Lung (tissue), 12 donors: ENCODE measurements around the gene ATP9A. TPM values are rescaled to one million over a fixed set of nuclear protein-coding genes. Genes with fewer than 3 reads are reported as not detected.

Experiments used
- ATAC-seq: fragments of 200-7000 bp; cut with Tn5 transposase; one replicate; pipeline ENCODE4 v1.9.1; 2020; ENCODE audit warnings: moderate number of reproducible peaks; ENCODE audit not compliant: insufficient read depth, low FRiP score
- DNase-seq, 3 donors: peaks; one replicate each; pipeline ENCODE4 v3.0.0-alpha.2; 2013 to 2017
- H3K27ac ChIP-seq, 2 donors: one replicate each; pipeline ENCODE4 v1.5.1; 2013; ENCODE audit warnings: mild to moderate bottlenecking in 2 of 2, moderate library complexity in 2 of 2, control low read depth in 1 of 2, inconsistent platforms in 1 of 2, low read depth in 1 of 2, low read length in 1 of 2
- H3K27me3 ChIP-seq, 3 donors: one replicate each; pipeline ENCODE4 v1.5.1; 2013; ENCODE audit warnings: low read length in 2 of 3; ENCODE audit not compliant: control insufficient read depth in 3 of 3, insufficient read depth in 3 of 3
- H3K36me3 ChIP-seq, 4 donors: one replicate each; pipeline ENCODE4 v1.5.1; 2013; ENCODE audit warnings: low read length in 4 of 4, mild to moderate bottlenecking in 1 of 4, moderate library complexity in 1 of 4; ENCODE audit not compliant: control insufficient read depth in 4 of 4, insufficient read depth in 4 of 4
- H3K4me1 ChIP-seq, 5 donors: one replicate each; pipeline ENCODE4 v1.5.1; 2013; ENCODE audit warnings: low read length in 5 of 5, mild to moderate bottlenecking in 2 of 5, moderate library complexity in 1 of 5; ENCODE audit not compliant: control insufficient read depth in 5 of 5, insufficient read depth in 5 of 5
- H3K4me3 ChIP-seq: one replicate; pipeline ENCODE4 v1.5.1; 2013; ENCODE audit warnings: mild to moderate bottlenecking, control low read depth, moderate library complexity
- H3K9ac ChIP-seq, 2 donors: one replicate each; pipeline ENCODE4 v1.5.1; 2013; ENCODE audit warnings: low read length in 2 of 2, control low read depth in 1 of 2; ENCODE audit not compliant: insufficient read depth in 1 of 2
- H3K9me3 ChIP-seq, 4 donors: one replicate each; pipeline ENCODE4 v1.5.1; 2013; ENCODE audit warnings: low read length in 3 of 4, mild to moderate bottlenecking in 1 of 4, moderate library complexity in 1 of 4; ENCODE audit not compliant: control insufficient read depth in 4 of 4, insufficient read depth in 3 of 4
- CTCF ChIP-seq: IDR thresholded peaks from 2 replicates; pipeline ENCODE4 v1.5.1; 2012; ENCODE audit warnings: mild to moderate bottlenecking; ENCODE audit errors: control extremely low read depth, extremely low read depth
- WGBS, 2 donors: extraction: QIAGEN DNeasy Blood & Tissue Kit; methylation state at CpG; one replicate each; pipeline ENCODE4 v1.1.7; 2013; 5-methylcytosine and 5-hydroxymethylcytosine counted together
- polyA plus RNA-seq, 2 donors: library from polyadenylated mRNA; stranded (reverse); fragments of 200-250 nt; gene quantifications; one replicate each; pipeline ENCODE4 v1.2.1, GENCODE V29; 2013
- total RNA-seq, 2 donors: library from RNA; depleted of rRNA in 1 of 2; stranded (reverse); fragments of >200 nt in 1 of 2; gene quantifications; one replicate each; pipeline ENCODE4 v1.2.1, GENCODE V29; 2014 to 2021
- donor health status: control.
- donor health status: control.
- donor health status: Bipolar disorder and iron deficiency.
- donor health status: healthy.
- donor health status: DM: yes; HTN: yes; CAD: no.

The ATP9A gene
- total and polyA plus RNA-seq, 4 donors, result 3.3 to 43.6 (median 14.9) TPM

- Histone ChIP-seq H3K27me3 (no peaks in the 10 kb centered on the region), H3K9me3 (no peaks in the 10 kb centered on the region), H3K9ac (no peak overlapping the region), H3K4me1 (peaks cover 0 to 18% (median 7%) of the 10 kb centered on the region in 5 donors), H3K4me3 (no peak overlapping the region), H3K36me3 (no peaks in the 10 kb centered on the region), H3K27ac (no peak overlapping the region)
- no peak for TF ChIP-seq CTCF
- ATAC-seq (no peak), DNase-seq (no peak)
- 85 to 88% methylated on average over 4 of the region's 4 CpGs for WGBS, 2 donors
Observed at GRCh38 chr20:51803148-51803854, 35.1 kb upstream of the ATP9A start.

GRCh38 chr20:51802170-51802751 lies 34.1 kb upstream of the ATP9A start, which contains the start of gene SALL4:
Gene SALL4 (minus strand): TSS chr20:51802521. CDS start chr20:51802408, 113 bp downstream.
- no peaks in the 10 kb centered on the region for H3K27me3 ChIP-seq
- DNase-seq, result peak; percentile 73 to 89 (median 86)

GRCh38 chr20:51801823-51802123 lies 33.6 kb upstream of the ATP9A start:
- Histone ChIP-seq H3K4me3 (no peak overlapping the region), H3K27me3 (no peaks in the 10 kb centered on the region), H3K9me3 (no peaks in the 10 kb centered on the region), H3K9ac (peak overlapping the region; percentile 0 to 72), H3K36me3 (no peaks in the 10 kb centered on the region), H3K4me1 (peaks cover 6 to 33% (median 9%) of the 10 kb centered on the region in 5 donors), H3K27ac (no peak overlapping the region)
- peak in 2 of 3 donors; percentile 31 to 52 for DNase-seq
- TF ChIP-seq CTCF, result no peak
- ATAC-seq, result no peak
- 8 to 21% methylated on average over 7 to 8 of the region's 8 CpGs for WGBS, 2 donors

More at GRCh38 chr20:51802170-51802751, 34.1 kb upstream of the ATP9A start, which contains the start of gene SALL4:
- H3K9me3 ChIP-seq, result no peaks in the 10 kb centered on the region
- peaks cover 4 to 28% (median 9%) of the 10 kb centered on the region in 5 donors for H3K4me1 ChIP-seq
- no peak within 1 kb of the TSS for H3K4me3 ChIP-seq
- H3K9ac ChIP-seq, result peak within 1 kb of the TSS; percentile 0 to 72
- no peak within 1 kb of the TSS for H3K27ac ChIP-seq
- ATAC-seq, result no peak
- H3K36me3 ChIP-seq, result no peaks in the 10 kb centered on the region
- WGBS, 2 donors, result 34 to 56% methylated on average over 29 to 44 of the region's 44 CpGs
- TF ChIP-seq CTCF, result no peak
